Right lung (tissue), 5 donors: Measurements from ENCODE around the gene TNIP3. TPM values are rescaled to one million over a fixed set of nuclear protein-coding genes. Genes with fewer than 3 reads are reported as not detected.

Experiments
- polyA plus RNA-seq, 5 donors: library from polyadenylated mRNA; unstranded; fragments of 120-200 nt; gene quantifications; one replicate each; pipeline versions ENCODE4 v1.2.1 to v1.2.3, GENCODE V29; 2013; ENCODE audit warnings: inconsistent platforms in 1 of 5, low replicate concordance in 1 of 5; ENCODE audit not compliant: insufficient read length in 5 of 5, insufficient read depth in 1 of 5

The TNIP3 gene
- polyA plus RNA-seq, 5 donors = 0.67 to 2.7 (median 1.3) TPM

Other genes starting within 250 kb of the TNIP3 start
- gene PRDM5, start 241.6 kb downstream of the TNIP3 start, polyA plus RNA-seq = 10 to 100 TPM; 21.2 to 40.2 (median 31.4) TPM
- 100 to 1,000 TPM in 4 of 5 donors, 10 to 100 TPM in 1; 96.1 to 230 (median 195) TPM for gene NDNF, start 91.8 kb downstream of the TNIP3 start, polyA plus RNA-seq
- 1 to 10 TPM in 4 of 5 donors, under 1 TPM in 1; 0.73 to 3.7 (median 2.5) TPM for gene QRFPR, start 216.7 kb upstream of the TNIP3 start, polyA plus RNA-seq